Posterior vena cava (tissue), 2 donors: ENCODE measurements around the gene SEH1L. TPM values are rescaled to one million over a fixed set of nuclear protein-coding genes. Genes with fewer than 3 reads are reported as not detected.

Experiments used
- DNase-seq: peaks from one replicate; pipeline ENCODE4 v3.0.0-alpha.2; 2020; ENCODE audit warnings: low spot score
- intact Hi-C, 2 donors: fragments of 100-400 bp; cut with DNase I; formaldehyde crosslinking; loops; one replicate each; pipeline versions ENCODE4 v1.14.1 to v1.14.2; 2022 to 2023
- total RNA-seq, 2 donors: library from RNA; stranded (reverse); fragmentation: NEBNext Ultra II Directional; extraction: Animal tissue kit (Norgen Biotek cat#: 25700); gene quantifications; one replicate each; pipeline ENCODE4 v1.2.1, GENCODE V29; 2021
- donor health status: DM: yes; HTN: yes; CAD: no.
- donor health status: DM: yes; HTN: yes; CAD: no.

SEH1L gene
- total RNA-seq, 2 donors from 2014 or later: 31.7 to 38.6 TPM

- intact Hi-C loops: no loop called here
- DNase-seq: no peak
These were observed 71.5 kb downstream of the SEH1L start for GRCh38 chr18:13019301-13019700.

- DNase-seq: no peak
These were observed 74.8 kb downstream of the SEH1L start for GRCh38 chr18:13022644-13023043.

GRCh38 chr18:13025233-13025632, 77.4 kb downstream of the SEH1L start:
- intact Hi-C loops: no loop called here
- no peak for DNase-seq

More at GRCh38 chr18:13022644-13023043, 74.8 kb downstream of the SEH1L start:
- intact Hi-C loops: no loop called here

- intact Hi-C loops: no loop called here
- no peak for DNase-seq
These were observed 78.9 kb downstream of the SEH1L start for GRCh38 chr18:13026583-13027270.

DNA sequence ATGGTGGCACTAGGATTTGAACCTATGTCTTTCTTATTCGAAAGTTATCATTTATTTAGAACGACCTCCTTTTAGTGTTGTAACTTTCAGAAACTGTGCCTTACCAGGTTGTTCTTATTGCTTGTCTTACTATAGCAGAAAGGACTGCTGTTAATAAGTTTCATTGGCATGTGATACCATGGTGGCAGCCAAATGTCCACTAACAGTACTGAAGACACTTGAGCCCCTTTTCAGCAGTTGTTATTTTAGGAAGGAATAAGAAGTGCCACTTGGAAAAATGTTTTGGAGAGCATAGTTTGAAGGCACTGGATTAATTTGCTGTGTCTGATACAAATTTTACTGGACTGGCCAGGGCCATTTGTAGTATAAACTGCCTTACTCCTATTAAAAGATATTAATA, 81.1 kb downstream of the SEH1L start:
- intact Hi-C loops: no loop called here
- DNase-seq: no peak

DNA sequence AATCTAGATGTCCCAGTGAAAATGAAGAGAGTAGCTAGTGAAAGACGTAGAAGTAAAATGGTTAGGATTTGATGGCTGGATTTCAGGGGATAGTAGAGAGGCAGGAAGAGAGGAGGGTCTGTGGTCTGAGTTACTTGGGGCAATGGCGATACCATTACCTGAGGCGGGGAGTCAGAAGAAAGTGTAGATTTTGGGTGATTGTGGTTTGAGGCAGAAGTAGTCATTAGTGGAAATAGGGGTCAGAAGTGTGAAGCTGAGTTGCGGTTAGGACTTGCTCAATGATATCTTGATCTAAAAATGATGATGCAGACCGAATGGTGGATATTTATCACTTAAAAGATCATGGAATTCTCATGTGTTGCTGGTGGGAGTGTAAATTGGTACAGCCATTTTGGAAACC, 84.4 kb downstream of the SEH1L start:
- intact Hi-C loops: no loop called here
- DNase-seq: no peak

DNA sequence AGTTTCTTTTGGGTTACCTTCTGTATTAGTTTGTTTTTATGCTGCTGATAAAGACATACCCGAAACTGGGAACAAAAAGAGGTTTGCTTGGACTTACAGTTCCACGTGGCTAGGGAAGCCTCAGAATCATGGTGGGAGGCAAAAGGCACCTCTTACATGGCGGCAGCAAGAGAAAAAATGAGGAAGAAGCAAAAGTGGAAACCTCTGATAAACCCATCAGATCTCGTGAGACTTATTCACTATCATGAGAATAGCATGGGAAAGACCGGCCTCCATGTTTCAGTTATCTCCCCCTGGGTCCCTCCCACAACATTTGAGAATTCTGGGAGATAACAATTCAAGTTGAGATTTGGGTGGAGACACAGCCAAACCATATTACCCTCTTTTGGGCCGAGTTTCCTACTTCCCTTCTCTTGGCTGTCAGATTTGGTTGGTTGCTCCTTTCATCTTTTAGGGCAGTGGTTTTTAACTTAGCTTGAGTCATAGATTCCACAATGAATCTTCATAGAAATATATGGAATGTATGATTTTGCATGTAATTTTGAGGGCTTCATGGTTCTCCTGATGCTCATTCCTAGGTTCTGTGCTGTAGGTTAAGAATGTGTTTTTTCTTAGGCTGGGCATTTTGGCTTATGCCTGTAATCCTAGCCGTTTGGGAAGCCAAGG, 87.6 kb downstream of the SEH1L start:
- DNase-seq: no peak
- intact Hi-C loops: no loop called here

GRCh38 chr18:13036622-13037320, 89.0 kb downstream of the SEH1L start:
- no peak for DNase-seq
- intact Hi-C loops: no loop called here

Other genes with a start within 250 kb of the SEH1L start
- gene CEP76, start 245.3 kb upstream of the SEH1L start, total RNA-seq: 1 to 10 TPM; 2.8 to 4.5 TPM
- 10 to 100 TPM; 60.6 to 62.3 TPM for gene PSMG2, start 245.0 kb upstream of the SEH1L start, total RNA-seq
- gene PTPN2, start 63.8 kb upstream of the SEH1L start, total RNA-seq: 10 to 100 TPM; 29.2 to 36.8 TPM
- 10 to 100 TPM; 21.1 to 22.7 TPM for gene CEP192, start 43.4 kb downstream of the SEH1L start, total RNA-seq